Liver (tissue), 9 donors: ENCODE data around the gene TGFBR1. TPM values are rescaled to one million over a fixed set of nuclear protein-coding genes. Genes with fewer than 3 reads are reported as not detected.

Experiments
- DNase-seq: peaks from one replicate; pipeline ENCODE4 v3.0.0-alpha.2; 2017; ENCODE audit warnings: low spot score
- H3K27ac ChIP-seq, 2 donors: one replicate each; pipeline ENCODE4 v1.7.0; 2013; ENCODE audit warnings: inconsistent platforms in 2 of 2, low read length in 2 of 2, control low read depth in 1 of 2, low read depth in 1 of 2, mild to moderate bottlenecking in 1 of 2
- H3K27me3 ChIP-seq, 4 donors: one replicate each; pipeline versions ENCODE4 v1.6.1 to v1.7.0; 2013; ENCODE audit warnings: low read length in 3 of 4, inconsistent platforms in 1 of 4, mild to moderate bottlenecking in 1 of 4, moderate library complexity in 1 of 4; ENCODE audit not compliant: control insufficient read depth in 4 of 4, insufficient read depth in 4 of 4
- H3K36me3 ChIP-seq, 4 donors: one replicate each; pipeline versions ENCODE4 v1.6.1 to v1.7.0; 2013; ENCODE audit warnings: low read length in 3 of 4, mild to moderate bottlenecking in 3 of 4, low read depth in 1 of 4, moderate library complexity in 1 of 4; ENCODE audit not compliant: control insufficient read depth in 4 of 4, insufficient read depth in 3 of 4
- H3K4me1 ChIP-seq, 4 donors: one replicate each; pipeline versions ENCODE4 v1.6.1 to v1.7.0; 2013; ENCODE audit warnings: low read length in 3 of 4, mild to moderate bottlenecking in 3 of 4, moderate library complexity in 1 of 4; ENCODE audit not compliant: control insufficient read depth in 4 of 4, insufficient read depth in 4 of 4
- H3K4me3 ChIP-seq, 3 donors: one replicate each; pipeline versions ENCODE4 v1.6.1 to v1.7.0; 2013; ENCODE audit warnings: low read length in 3 of 3, control low read depth in 1 of 3, low read depth in 1 of 3, mild to moderate bottlenecking in 1 of 3
- H3K9ac ChIP-seq, 2 donors: one replicate each; pipeline ENCODE4 v1.7.0; 2013; ENCODE audit warnings: low read length in 2 of 2, mild to moderate bottlenecking in 2 of 2, moderate library complexity in 2 of 2, control low read depth in 1 of 2, low read depth in 1 of 2
- H3K9me3 ChIP-seq, 4 donors: one replicate each; pipeline versions ENCODE4 v1.6.1 to v1.7.0; 2013; ENCODE audit warnings: low read length in 3 of 4; ENCODE audit not compliant: control insufficient read depth in 4 of 4
- ATF3 ChIP-seq: IDR thresholded peaks from 2 replicates; pipeline ENCODE4 v1.6.1; 2016; ENCODE audit warnings: antibody characterized with exemption
- CTCF ChIP-seq: fragments of 150-350 bp; IDR thresholded peaks from 2 replicates; pipeline ENCODE4 v1.5.1; 2017; ENCODE audit warnings: improper control_type of control experiment, low read depth, low read length; ENCODE audit not compliant: missing input control
- EGR1 ChIP-seq, 2 donors: IDR thresholded peaks; 2 replicates each; pipeline ENCODE4 v1.6.1; 2016 to 2018; ENCODE audit warnings: antibody characterized with exemption in 2 of 2, low read depth in 2 of 2
- FOXA1 ChIP-seq: IDR thresholded peaks from 2 replicates; pipeline ENCODE4 v1.6.1; 2016; ENCODE audit warnings: antibody characterized with exemption
- FOXA2 ChIP-seq: IDR thresholded peaks from 2 replicates; pipeline ENCODE4 v1.6.1; 2016; ENCODE audit warnings: antibody characterized with exemption
- GABPA ChIP-seq, 2 donors: IDR thresholded peaks in 1 of 2; conservative IDR thresholded peaks in 1 of 2; 2 replicates each; pipeline ENCODE4 v1.6.1; 2016; ENCODE audit warnings: antibody characterized with exemption in 2 of 2, mild to moderate bottlenecking in 1 of 2, moderate library complexity in 1 of 2
- HNF4A ChIP-seq, 2 donors: conservative IDR thresholded peaks; 2 replicates each; pipeline ENCODE4 v1.6.1; 2016; ENCODE audit warnings: antibody characterized with exemption in 2 of 2, mild to moderate bottlenecking in 2 of 2
- HNF4G ChIP-seq: IDR thresholded peaks from 2 replicates; pipeline ENCODE4 v1.6.1; 2016; ENCODE audit warnings: antibody characterized with exemption
- JUND ChIP-seq, 2 donors: IDR thresholded peaks; 2 replicates each; pipeline ENCODE4 v1.6.1; 2016; ENCODE audit warnings: antibody characterized with exemption in 2 of 2
- MAX ChIP-seq: IDR thresholded peaks from 2 replicates; pipeline ENCODE4 v1.6.1; 2016; ENCODE audit warnings: antibody characterized with exemption
- NR2F2 ChIP-seq: IDR thresholded peaks from 2 replicates; pipeline ENCODE4 v1.6.1; 2016; ENCODE audit warnings: antibody characterized with exemption
- RAD21 ChIP-seq, 2 donors: IDR thresholded peaks; 2 replicates each; pipeline ENCODE4 v1.6.1; 2016; ENCODE audit warnings: antibody characterized with exemption in 2 of 2, mild to moderate bottlenecking in 2 of 2
- REST ChIP-seq: IDR thresholded peaks from 2 replicates; pipeline ENCODE4 v1.6.1; 2016; ENCODE audit warnings: antibody characterized with exemption, mild to moderate bottlenecking
- RXRA ChIP-seq, 2 donors: IDR thresholded peaks; 2 replicates each; pipeline ENCODE4 v1.6.1; 2017 to 2018; ENCODE audit warnings: antibody characterized with exemption in 2 of 2, mild to moderate bottlenecking in 1 of 2
- SP1 ChIP-seq: IDR thresholded peaks from 2 replicates; pipeline ENCODE4 v1.6.1; 2018; ENCODE audit warnings: antibody characterized with exemption, mild to moderate bottlenecking
- TAF1 ChIP-seq: conservative IDR thresholded peaks from 2 replicates; pipeline ENCODE4 v1.6.1; 2016; ENCODE audit warnings: antibody characterized with exemption, mild to moderate bottlenecking
- YY1 ChIP-seq: IDR thresholded peaks from 2 replicates; pipeline ENCODE4 v1.6.1; 2016; ENCODE audit warnings: antibody characterized with exemption, mild to moderate bottlenecking
- ZBTB33 ChIP-seq: IDR thresholded peaks from 2 replicates; pipeline ENCODE4 v1.6.1; 2016; ENCODE audit warnings: antibody characterized with exemption
- WGBS: extraction: QIAGEN DNeasy Blood & Tissue Kit; methylation state at CpG from one replicate; pipeline ENCODE4 v1.1.7; 2013; 5-methylcytosine and 5-hydroxymethylcytosine counted together
- polyA plus RNA-seq, 2 donors: library from polyadenylated mRNA; stranded (reverse) in 1 of 2; unstranded in 1 of 2; fragments of 200-250 nt in 1 of 2; fragments of >200 nt in 1 of 2; fragmentation: Nextera tagmentation in 1 of 2; extraction: Ambion mirVana in 1 of 2; gene quantifications; one replicate each; pipeline versions ENCODE4 v1.2.1 to v1.2.3, GENCODE V29; 2013 to 2015
- total RNA-seq, 2 donors: library from RNA; depleted of rRNA; stranded (reverse); fragments of >200 nt; gene quantifications; one replicate each; pipeline ENCODE4 v1.2.3, GENCODE V29; 2014
- donor health status: healthy.
- donor health status: healthy.
- donor health status: healthy.
- donor health status: healthy.
- donor health status: healthy.

TGFBR1 gene
- total and polyA plus RNA-seq, 4 donors, result 3.1 to 18.2 (median 11.0) TPM

- no peak for TF ChIP-seq TAF1
- no peak for TF ChIP-seq HNF4G
- TF ChIP-seq NR2F2, result no peak
- TF ChIP-seq SP1, result no peak
- TF ChIP-seq MAX, result no peak
- no peak for TF ChIP-seq ATF3
- peak; percentile 10 for TF ChIP-seq CTCF
- TF ChIP-seq RXRA (IDR thresholded peaks at IDR 0.05), result no peak
- no peak for TF ChIP-seq JUND (IDR thresholded peaks at IDR 0.05)
- no peak for TF ChIP-seq FOXA2
- peak; percentile 70 to 72 for TF ChIP-seq EGR1 (IDR thresholded peaks at IDR 0.05; ENCODE audit: low read depth in 2 of 2)
- TF ChIP-seq HNF4A (conservative IDR thresholded peaks at IDR 0.05), result no peak
- no peak for TF ChIP-seq RAD21 (IDR thresholded peaks at IDR 0.05)
- TF ChIP-seq ZBTB33, result no peak
- TF ChIP-seq FOXA1, result no peak
- peak; percentile 35 for TF ChIP-seq REST
- no peak for TF ChIP-seq GABPA (IDR thresholded peaks at IDR 0.05 in 1 of 2, conservative IDR thresholded peaks at IDR 0.05 in 1 of 2)
- no peak for TF ChIP-seq YY1
- H3K36me3 ChIP-seq, result no peaks in the 10 kb centered on the region
- peaks cover 0 to 20% (median 10%) of the 10 kb centered on the region in 4 donors for H3K4me1 ChIP-seq
- H3K9ac ChIP-seq, result peak overlapping the region; percentile 73 to 79
- H3K4me3 ChIP-seq, result peak overlapping the region; percentile 72 to 98 (median 82)
- no peaks in the 10 kb centered on the region for H3K9me3 ChIP-seq
- H3K27me3 ChIP-seq, result no peaks in the 10 kb centered on the region
- peak; percentile 71 for DNase-seq
- peak overlapping the region; percentile 76 to 79 for H3K27ac ChIP-seq
- under 1% methylated on average over 118 of the region's 118 CpGs for WGBS
Measured at GRCh38 chr9:99105152-99106043, 485 bp downstream of the TGFBR1 start.
